GM19238 (cell line): ENCODE data around the gene KRT3.

Experiments used
- DNase-seq: peaks from one replicate; pipeline ENCODE4 v3.0.0; 2011; ENCODE audit warnings: low spot score; ENCODE audit not compliant: insufficient read length

KRT3 gene

GRCh38 chr12:52740584-52740983 is 55.3 kb downstream of the KRT3 start:
- DNase-seq, result no peak

- DNase-seq, result no peak
Observed at GRCh38 chr12:52739963-52740362, 56.0 kb downstream of the KRT3 start.
